A549 (cell line): ENCODE data around the gene TGIF2. TPM values are rescaled to one million over a fixed set of nuclear protein-coding genes. Genes with fewer than 3 reads are reported as not detected.

Experiments used
- ATAC-seq, 2 experiments: fragments of 200-7000 bp in 1 of 2; fragments of >200 bp in 1 of 2; cut with Nextera tagmentation in 1 of 2; cut with Tn5 transposase in 1 of 2; 3 replicates each; pipeline versions ENCODE4 v1.8.0 to v1.9.1; 2018 to 2020; ENCODE audit warnings: mild to moderate bottlenecking in 1 of 2, moderate library complexity in 1 of 2
- CTCF ChIA-PET: fragments of 300-600 bp; sonication (Branson Sonifier 250); formaldehyde crosslinking; extraction: SDS; loops from one replicate; lab custom pipeline; 2021; ENCODE audit warnings: antibody characterized with exemption, inconsistent platforms; lab: Yijun Ruan, JAX
- POLR2A ChIA-PET: fragments of 350-600 bp; formaldehyde crosslinking; extraction: SDS; loops from one replicate; lab custom pipeline; 2021; ENCODE audit warnings: antibody characterized with exemption, inconsistent platforms; lab: Yijun Ruan, JAX
- DNase-seq, 2 experiments: peaks; one replicate each; pipeline versions ENCODE4 v3.0.0 to v3.0.0-alpha.2; 2011 to 2016; ENCODE audit warnings: low read depth in 1 of 2, low spot score in 1 of 2
- FAIRE-seq: peaks from 2 replicates; lab custom pipeline; 2011; peaks lifted over from hg19 to GRCh38; lab: Jason Lieb, UNC
- H3K27ac ChIP-seq, 2 experiments: fragments of >200 bp; sonication (Bioruptor Twin); formaldehyde crosslinking; 3 replicates each; pipeline ENCODE4 v1.5.1; 2016 to 2017
- H3K4me1 ChIP-seq: fragments of >200 bp; sonication (Bioruptor Twin); formaldehyde crosslinking; 3 replicates; pipeline ENCODE4 v1.6.1; 2016
- H3K4me2 ChIP-seq: fragments of >200 bp; sonication (Bioruptor Twin); formaldehyde crosslinking; 3 replicates; pipeline ENCODE4 v1.6.1; 2016
- H3K4me3 ChIP-seq: fragments of >200 bp; sonication (Bioruptor Twin); formaldehyde crosslinking; 3 replicates; pipeline ENCODE4 v1.5.1; 2016
- H3K9me3 ChIP-seq: fragments of >200 bp; sonication (Bioruptor Twin); formaldehyde crosslinking; 3 replicates; pipeline ENCODE4 v1.6.1; 2016
- CHD2 ChIP-seq: fragments of 150-350 bp; IDR thresholded peaks from 2 replicates; pipeline ENCODE4 v1.6.1; 2014; ENCODE audit warnings: low read length; ENCODE audit not compliant: partially characterized antibody
- EP300 ChIP-seq, 2 experiments: fragments of >200 bp; sonication (Bioruptor Twin); formaldehyde crosslinking; IDR thresholded peaks; 2 replicates in 1 of 2; 3 replicates in 1 of 2; pipeline ENCODE4 v1.6.1; 2016 to 2017
- FOSL2 ChIP-seq, 2 experiments: fragments of 450-650 bp in 1 of 2; fragments of >200 bp in 1 of 2; sonication (Bioruptor Twin) in 1 of 2; formaldehyde crosslinking; IDR thresholded peaks; 2 replicates each; pipeline versions ENCODE4 v1.5.0 to v1.6.1; 2016 to 2020; ENCODE audit warnings: mild to moderate bottlenecking in 1 of 2, moderate library complexity in 1 of 2
- HES2 ChIP-seq: fragments of >200 bp; sonication (Bioruptor Twin); formaldehyde crosslinking; IDR thresholded peaks from 2 replicates; pipeline ENCODE4 v1.6.1; 2016
- HMGXB4 ChIP-seq: fragments of 250-450 bp; sonication (Bioruptor Pico); IDR thresholded peaks from 2 replicates; pipeline ENCODE4 v1.5.0; 2021; ENCODE audit warnings: mild to moderate bottlenecking, moderate library complexity, borderline replicate concordance
- HOXA7 ChIP-seq: fragments of 250-450 bp; sonication (Bioruptor Pico); IDR thresholded peaks from 2 replicates; pipeline ENCODE4 v1.5.0; 2020; ENCODE audit warnings: mild to moderate bottlenecking, moderate library complexity
- HOXB13 ChIP-seq: fragments of 250-450 bp; sonication (Bioruptor Pico); IDR thresholded peaks from 2 replicates; pipeline ENCODE4 v1.5.0; 2020; ENCODE audit warnings: low read depth, mild to moderate bottlenecking, moderate library complexity
- MAFK ChIP-seq: fragments of 450-650 bp; IDR thresholded peaks from 2 replicates; pipeline ENCODE4 v1.6.1; 2014; ENCODE audit not compliant: partially characterized antibody
- MAZ ChIP-seq: fragments of 150-350 bp; IDR thresholded peaks from 2 replicates; pipeline ENCODE4 v1.6.1; 2014; ENCODE audit warnings: antibody characterized with exemption, low read depth, low read length, borderline replicate concordance
- MYC ChIP-seq: IDR thresholded peaks from 2 replicates; pipeline ENCODE4 v1.6.1; 2012; ENCODE audit warnings: mild to moderate bottlenecking, inconsistent platforms, low read length, improper control_type of control experiment, borderline replicate concordance
- NFE2L2 ChIP-seq: fragments of 150-350 bp; conservative IDR thresholded peaks from 2 replicates; pipeline ENCODE4 v1.6.1; 2014; ENCODE audit warnings: low read length
- NPAS2 ChIP-seq: fragments of 250-450 bp; sonication (Bioruptor Pico); IDR thresholded peaks from 2 replicates; pipeline ENCODE4 v1.8.0; 2022; ENCODE audit warnings: mild to moderate bottlenecking, moderate library complexity, borderline replicate concordance
- PHF8 ChIP-seq: fragments of 200-600 bp; sonication (generic); IDR thresholded peaks from 2 replicates; pipeline ENCODE4 v1.6.1; 2016; ENCODE audit warnings: low read depth, mild to moderate bottlenecking, antibody characterized with exemption, moderate library complexity, borderline replicate concordance
- POLR2A ChIP-seq: IDR thresholded peaks from 2 replicates; pipeline ENCODE4 v1.6.1; 2012; ENCODE audit warnings: mild to moderate bottlenecking, low read length
- RFX5 ChIP-seq: fragments of 450-650 bp; IDR thresholded peaks from 2 replicates; pipeline ENCODE4 v1.7.1; 2014; ENCODE audit warnings: antibody characterized with exemption, mild to moderate bottlenecking, moderate library complexity
- SREBF2 ChIP-seq: fragments of 450-650 bp; IDR thresholded peaks from 2 replicates; pipeline ENCODE4 v1.6.1; 2014; ENCODE audit warnings: mild to moderate bottlenecking, moderate library complexity
- TP53 ChIP-seq: fragments of 250-450 bp; sonication (Bioruptor Pico); IDR thresholded peaks from 2 replicates; pipeline ENCODE4 v1.5.0; 2021; ENCODE audit warnings: mild to moderate bottlenecking, moderate library complexity
- USF2 ChIP-seq: fragments of 450-650 bp; IDR thresholded peaks from 2 replicates; pipeline ENCODE4 v1.6.1; 2014; ENCODE audit warnings: antibody characterized with exemption
- ZSCAN20 ChIP-seq: fragments of 250-450 bp; sonication (Bioruptor Pico); IDR thresholded peaks from 2 replicates; pipeline ENCODE4 v1.8.0; 2022; ENCODE audit warnings: mild to moderate bottlenecking, moderate library complexity
- WGBS: methylation state at CpG from one replicate; pipeline ENCODE4 v1.1.6; 2017; ENCODE audit errors: missing lambda C conversion rate; 5-methylcytosine and 5-hydroxymethylcytosine counted together
- polyA plus RNA-seq, 4 experiments: library from polyadenylated mRNA; depleted of rRNA in 3 of 4; stranded (reverse); fragments of >200 nt; fragmentation: RNase III in 1 of 4; extraction: RNeasy Plus Mini Kit Qiagen cat#74134 plus additional on column Dnase treatment in 1 of 4; gene quantifications; 2 replicates in 3 of 4; 3 replicates in 1 of 4; pipeline ENCODE4 v1.2.3, GENCODE V29; 2011 to 2017
- TF ChIP-seq, protein P1 (sequence below): fragments of 200-600 bp; sonication (generic); IDR thresholded peaks from 2 replicates; pipeline ENCODE4 v1.6.1; 2016; ENCODE audit warnings: antibody characterized with exemption, mild to moderate bottlenecking, moderate library complexity
- TF ChIP-seq, protein P2 (sequence below): fragments of >200 bp; sonication (Bioruptor Twin); formaldehyde crosslinking; IDR thresholded peaks from 3 replicates; pipeline ENCODE4 v1.5.1; 2016

The TGIF2 gene
- polyA plus RNA-seq, 2 of the 4 experiments (the other 2 are of a cell fraction), result 4.1 to 5.1 TPM

GRCh38 chr20:36606158-36607066, 33.0 kb downstream of the TGIF2 start (continued):
- TF ChIP-seq, protein P1, sequence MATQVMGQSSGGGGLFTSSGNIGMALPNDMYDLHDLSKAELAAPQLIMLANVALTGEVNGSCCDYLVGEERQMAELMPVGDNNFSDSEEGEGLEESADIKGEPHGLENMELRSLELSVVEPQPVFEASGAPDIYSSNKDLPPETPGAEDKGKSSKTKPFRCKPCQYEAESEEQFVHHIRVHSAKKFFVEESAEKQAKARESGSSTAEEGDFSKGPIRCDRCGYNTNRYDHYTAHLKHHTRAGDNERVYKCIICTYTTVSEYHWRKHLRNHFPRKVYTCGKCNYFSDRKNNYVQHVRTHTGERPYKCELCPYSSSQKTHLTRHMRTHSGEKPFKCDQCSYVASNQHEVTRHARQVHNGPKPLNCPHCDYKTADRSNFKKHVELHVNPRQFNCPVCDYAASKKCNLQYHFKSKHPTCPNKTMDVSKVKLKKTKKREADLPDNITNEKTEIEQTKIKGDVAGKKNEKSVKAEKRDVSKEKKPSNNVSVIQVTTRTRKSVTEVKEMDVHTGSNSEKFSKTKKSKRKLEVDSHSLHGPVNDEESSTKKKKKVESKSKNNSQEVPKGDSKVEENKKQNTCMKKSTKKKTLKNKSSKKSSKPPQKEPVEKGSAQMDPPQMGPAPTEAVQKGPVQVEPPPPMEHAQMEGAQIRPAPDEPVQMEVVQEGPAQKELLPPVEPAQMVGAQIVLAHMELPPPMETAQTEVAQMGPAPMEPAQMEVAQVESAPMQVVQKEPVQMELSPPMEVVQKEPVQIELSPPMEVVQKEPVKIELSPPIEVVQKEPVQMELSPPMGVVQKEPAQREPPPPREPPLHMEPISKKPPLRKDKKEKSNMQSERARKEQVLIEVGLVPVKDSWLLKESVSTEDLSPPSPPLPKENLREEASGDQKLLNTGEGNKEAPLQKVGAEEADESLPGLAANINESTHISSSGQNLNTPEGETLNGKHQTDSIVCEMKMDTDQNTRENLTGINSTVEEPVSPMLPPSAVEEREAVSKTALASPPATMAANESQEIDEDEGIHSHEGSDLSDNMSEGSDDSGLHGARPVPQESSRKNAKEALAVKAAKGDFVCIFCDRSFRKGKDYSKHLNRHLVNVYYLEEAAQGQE, result no peak
- TF ChIP-seq MAZ, result no peak
- TF ChIP-seq PHF8, result 0 out of 2 replicates have a peak, but pooled peaks have one; percentile 8
- no peak for TF ChIP-seq HOXA7 (CRISPR knock-in tag)
- no peak for TF ChIP-seq HMGXB4
- no peak for TF ChIP-seq ZSCAN20 (CRISPR knock-in tag)
- no peak for TF ChIP-seq NPAS2 (CRISPR knock-in tag)
- no peak for TF ChIP-seq CHD2
- TF ChIP-seq TP53 (CRISPR knock-in tag), result no peak
- TF ChIP-seq HES2, result no peak
- peak; percentile 66 for TF ChIP-seq MAFK
- TF ChIP-seq, protein P2, sequence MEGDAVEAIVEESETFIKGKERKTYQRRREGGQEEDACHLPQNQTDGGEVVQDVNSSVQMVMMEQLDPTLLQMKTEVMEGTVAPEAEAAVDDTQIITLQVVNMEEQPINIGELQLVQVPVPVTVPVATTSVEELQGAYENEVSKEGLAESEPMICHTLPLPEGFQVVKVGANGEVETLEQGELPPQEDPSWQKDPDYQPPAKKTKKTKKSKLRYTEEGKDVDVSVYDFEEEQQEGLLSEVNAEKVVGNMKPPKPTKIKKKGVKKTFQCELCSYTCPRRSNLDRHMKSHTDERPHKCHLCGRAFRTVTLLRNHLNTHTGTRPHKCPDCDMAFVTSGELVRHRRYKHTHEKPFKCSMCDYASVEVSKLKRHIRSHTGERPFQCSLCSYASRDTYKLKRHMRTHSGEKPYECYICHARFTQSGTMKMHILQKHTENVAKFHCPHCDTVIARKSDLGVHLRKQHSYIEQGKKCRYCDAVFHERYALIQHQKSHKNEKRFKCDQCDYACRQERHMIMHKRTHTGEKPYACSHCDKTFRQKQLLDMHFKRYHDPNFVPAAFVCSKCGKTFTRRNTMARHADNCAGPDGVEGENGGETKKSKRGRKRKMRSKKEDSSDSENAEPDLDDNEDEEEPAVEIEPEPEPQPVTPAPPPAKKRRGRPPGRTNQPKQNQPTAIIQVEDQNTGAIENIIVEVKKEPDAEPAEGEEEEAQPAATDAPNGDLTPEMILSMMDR, result no peak
- no peak for TF ChIP-seq EP300 (IDR thresholded peaks at IDR 0.05)
- no peak for TF ChIP-seq RFX5
- TF ChIP-seq NFE2L2, result peak; percentile 72

DNA sequence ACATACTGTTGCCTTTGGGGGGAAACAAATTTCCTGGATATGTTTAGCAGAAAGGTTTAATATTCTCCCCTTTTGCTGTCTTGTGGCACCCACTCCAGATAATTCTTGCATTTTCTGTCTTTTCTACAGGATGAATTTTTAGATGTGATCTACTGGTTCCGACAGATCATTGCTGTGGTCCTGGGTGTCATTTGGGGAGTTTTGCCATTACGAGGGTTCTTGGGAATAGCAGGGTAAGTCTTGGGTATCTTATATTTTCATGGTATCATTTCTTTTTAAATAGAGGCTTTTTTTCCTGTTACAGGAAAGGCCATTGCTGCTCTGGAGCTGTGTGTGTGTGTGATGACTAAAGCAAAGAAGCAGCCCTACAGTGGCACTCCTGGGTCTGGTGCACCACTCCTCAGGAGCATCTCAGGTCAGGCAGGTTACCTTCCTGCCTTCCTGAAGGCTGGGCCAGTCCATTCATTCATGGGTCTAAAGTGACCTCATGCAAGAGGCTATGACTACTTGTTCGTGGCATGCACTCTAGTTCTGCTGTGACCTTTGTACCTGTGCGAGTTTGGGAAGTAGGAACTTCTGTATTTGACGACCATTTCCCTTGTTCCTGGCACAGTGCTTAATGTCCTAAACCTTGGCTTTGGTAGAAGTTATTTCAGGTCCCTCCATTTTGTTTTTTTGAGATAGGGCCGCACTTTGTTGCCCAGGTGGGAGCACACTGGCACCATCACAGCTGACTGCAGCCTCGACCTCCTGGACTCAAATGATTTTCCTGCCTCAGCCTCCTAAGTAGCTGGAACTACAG, 34.4 kb downstream of the TGIF2 start:
- WGBS, result 51% methylated on average over 7 of the region's 7 CpGs
- H3K4me1 ChIP-seq, result peaks cover 22% of the 10 kb centered on the region
- FAIRE-seq (no peak), DNase-seq (peak; percentile 13 to 86), ATAC-seq (peak in 1 of 2 experiments; percentile 15; a peak in 3 of 6 replicates)
- ChIA-PET POLR2A (no interaction called here), CTCF (interaction anchor here (0.7 to 4.3 kb wide), 4 partner anchors 12 to 617 kb away, joined by 3 to 15 read pairs (median 5); a partner anchor contains a TSS)
- no peaks in the 10 kb centered on the region for H3K9me3 ChIP-seq
- peak overlapping the region; percentile 90 for H3K4me2 ChIP-seq
- TF ChIP-seq POLR2A (no peak), USF2 (no peak), SREBF2 (no peak), FOSL2 (IDR thresholded peaks at IDR 0.05) (no peak), FOSL2 (CRISPR knock-in tag; IDR thresholded peaks at IDR 0.05) (peak; percentile 24; the same call in 1 of the 2 replicates), HOXB13 (no peak), MYC (no peak)
- peak overlapping the region; percentile 95 to 96 for H3K27ac ChIP-seq
- H3K4me3 ChIP-seq, result peak overlapping the region; percentile 98
